NCI-H345 treated with DMSO at 0.1 percent for 48 hours (cell line): Measurements from ENCODE around the gene PLCXD1.
"Not testable (repeated sequence)": the region's sequence is repeated elsewhere in the genome, so short reads cannot be mapped to it uniquely, and the experiment has no call there.

ENCODE experiments used
- DNase-seq: peaks from one replicate; lab custom pipeline; 2025; ENCODE audit not compliant: unreplicated experiment; lab: John Stamatoyannopoulos, UW

The PLCXD1 gene

GRCh38 chrX:291411-291901, 10.3 kb downstream of the PLCXD1 start:
- DNase-seq: no peak

DNA sequence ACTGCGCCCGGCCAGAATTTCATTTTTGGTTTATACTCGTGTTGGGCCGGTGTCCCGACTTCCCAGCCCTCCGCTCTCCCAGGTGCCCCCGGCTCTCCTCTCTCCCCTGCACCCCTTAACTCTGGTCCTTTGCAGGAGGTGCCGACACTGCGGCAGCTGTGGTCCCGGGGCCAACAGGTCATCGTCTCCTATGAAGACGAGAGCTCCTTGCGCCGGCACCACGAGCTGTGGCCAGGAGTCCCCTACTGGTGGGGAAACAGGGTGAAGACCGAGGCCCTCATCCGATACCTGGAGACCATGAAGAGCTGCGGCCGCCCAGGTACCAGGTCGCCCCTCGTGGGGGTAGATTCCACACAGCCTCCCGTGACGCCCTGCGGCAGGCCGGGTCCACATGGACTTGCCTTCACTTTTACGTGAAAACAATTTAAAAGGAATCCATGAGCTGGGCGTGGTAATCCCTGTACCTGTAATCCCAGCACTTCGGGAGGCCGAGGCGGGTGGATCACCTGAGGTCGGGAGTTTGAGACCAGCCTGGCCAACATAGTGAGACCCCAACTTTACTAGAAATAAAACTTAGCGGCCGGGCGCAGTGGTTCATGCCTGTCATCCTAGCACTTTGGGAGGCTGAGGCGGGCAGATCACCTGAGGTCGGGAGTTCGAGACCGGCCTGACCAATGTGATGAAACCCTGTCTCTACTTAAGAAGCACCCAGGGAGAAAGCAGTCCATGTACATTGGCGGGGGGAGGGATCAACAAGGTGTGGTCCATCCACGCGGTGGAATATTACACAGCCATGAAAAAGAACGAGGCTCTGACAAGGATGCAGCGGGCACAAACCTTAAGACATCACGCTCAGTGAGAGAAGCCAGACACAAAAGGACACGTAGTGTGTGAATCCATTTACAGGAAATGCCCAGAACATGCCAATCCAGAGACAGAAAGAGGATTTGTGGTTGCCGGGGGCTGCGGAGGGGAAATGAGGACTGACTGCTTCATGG, 12.0 kb downstream of the PLCXD1 start:
- no peak for DNase-seq

DNA sequence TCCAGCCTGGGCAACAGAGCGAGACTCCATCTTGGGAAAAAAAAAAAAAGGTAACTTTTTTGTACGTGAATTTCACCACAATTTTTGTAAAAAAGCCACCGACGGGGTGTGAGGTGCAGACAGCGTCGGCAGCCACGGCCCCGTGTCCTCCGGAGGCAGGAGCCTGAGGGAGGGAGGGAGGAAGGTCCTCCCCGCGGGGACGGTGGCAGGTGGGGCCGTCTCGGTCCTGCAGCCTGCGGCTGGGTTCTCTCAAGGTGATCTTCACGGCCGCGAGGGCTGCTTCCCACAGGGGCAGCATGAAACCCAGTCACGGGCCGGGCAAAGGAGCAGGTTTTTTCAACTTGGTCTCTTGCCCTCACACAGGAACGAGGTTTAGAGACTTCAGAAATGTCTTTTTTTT, 14.0 kb downstream of the PLCXD1 start:
- no peak for DNase-seq

DNA sequence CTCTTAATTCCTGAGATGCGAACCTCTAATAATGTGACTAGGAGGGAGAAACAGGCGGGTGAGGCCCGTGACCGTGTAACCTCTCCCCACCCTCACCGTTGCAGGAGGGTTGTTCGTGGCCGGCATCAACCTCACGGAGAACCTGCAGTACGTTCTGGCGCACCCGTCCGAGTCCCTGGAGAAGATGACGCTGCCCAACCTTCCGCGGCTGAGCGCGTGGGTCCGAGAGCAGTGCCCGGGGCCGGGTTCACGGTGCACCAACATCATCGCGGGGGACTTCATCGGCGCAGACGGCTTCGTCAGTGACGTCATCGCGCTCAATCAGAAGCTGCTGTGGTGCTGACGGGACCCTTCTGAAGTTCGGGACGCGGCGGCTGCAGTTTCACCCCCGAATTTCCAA, 17.8 kb downstream of the PLCXD1 start:
- DNase-seq: no peak

GRCh38 chrX:300334-300733, 19.2 kb downstream of the PLCXD1 start:
- no peak for DNase-seq

DNA sequence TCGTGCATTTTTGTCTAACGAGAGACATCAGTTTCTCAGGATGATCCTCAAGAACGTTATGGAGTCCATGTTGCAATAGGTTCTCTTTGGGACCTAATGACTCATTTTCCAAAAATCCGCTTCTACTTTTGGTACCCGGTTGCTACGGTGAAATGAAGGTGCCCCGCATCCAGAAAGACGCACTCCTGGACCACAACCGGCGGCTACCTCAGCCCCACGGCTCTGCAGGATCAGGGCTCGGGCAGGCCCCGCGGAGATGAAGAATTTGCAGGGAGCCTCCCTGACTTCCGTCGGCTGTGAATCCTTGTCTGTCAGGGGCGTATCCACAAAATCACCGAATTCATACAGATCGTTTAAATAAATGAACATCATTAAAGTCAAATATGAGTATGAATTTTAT, 21.8 kb downstream of the PLCXD1 start:
- no peak for DNase-seq

DNA sequence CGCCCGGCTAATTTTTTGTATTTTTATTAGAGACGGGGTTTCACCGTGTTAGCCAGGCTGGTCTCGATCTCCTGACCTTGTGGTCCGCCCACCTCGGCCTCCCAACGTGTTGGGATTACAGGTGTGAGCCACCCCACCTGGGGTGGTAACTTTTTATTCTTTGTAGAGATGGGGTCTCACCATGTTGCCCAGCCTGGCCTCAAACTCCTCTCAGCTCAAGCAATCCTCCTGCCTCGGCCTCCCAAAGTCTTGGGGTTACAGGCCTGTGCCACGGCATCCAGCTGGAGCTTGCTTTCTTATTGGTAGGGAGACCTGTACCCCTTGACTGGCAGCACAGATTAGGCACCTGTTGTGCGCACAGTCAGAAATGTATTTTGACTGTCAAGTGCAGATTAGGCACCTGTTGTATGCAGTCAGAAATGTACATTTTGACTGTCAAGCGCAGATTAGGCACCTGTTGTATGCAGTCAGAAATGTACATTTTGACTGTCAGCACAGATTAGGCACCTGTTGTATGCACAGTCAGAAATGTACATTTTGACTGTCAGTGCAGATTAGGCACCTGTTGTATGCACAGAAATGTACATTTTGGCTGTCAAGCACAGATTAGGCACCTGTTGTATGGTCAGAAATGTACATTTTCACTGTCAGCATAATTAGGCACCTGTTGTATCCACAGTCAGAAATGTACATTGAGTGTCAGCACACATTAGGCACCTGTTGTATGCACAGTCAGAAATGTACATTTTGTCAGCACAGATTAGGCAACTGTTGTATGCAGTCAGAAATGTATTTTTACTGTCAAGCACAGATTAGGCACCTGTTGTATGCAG, 24.8 kb downstream of the PLCXD1 start:
- not testable (repeated sequence) for DNase-seq

DNA sequence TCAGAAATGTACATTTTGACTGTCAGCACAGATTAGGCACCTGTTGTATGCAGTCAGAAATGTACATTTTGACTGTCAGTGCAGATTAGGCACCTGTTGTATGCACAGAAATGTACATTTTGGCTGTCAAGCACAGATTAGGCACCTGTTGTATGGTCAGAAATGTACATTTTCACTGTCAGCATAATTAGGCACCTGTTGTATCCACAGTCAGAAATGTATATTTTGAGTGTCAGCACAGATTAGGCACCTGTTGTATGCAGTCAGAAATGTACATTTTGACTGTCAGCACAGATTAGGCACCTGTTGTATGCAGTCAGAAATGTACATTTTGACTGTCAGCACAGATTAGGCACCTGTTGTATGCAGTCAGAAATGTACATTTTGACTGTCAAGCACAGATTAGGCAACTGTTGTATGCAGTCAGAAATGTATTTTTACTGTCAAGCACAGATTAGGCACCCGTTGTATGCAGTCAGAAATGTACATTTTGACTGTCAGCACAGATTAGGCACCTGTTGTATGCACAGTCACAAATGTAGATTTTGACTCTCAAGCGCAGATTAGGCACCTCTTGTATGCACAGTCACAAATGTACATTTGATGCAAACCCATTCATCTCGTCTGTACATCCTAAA, 25.6 kb downstream of the PLCXD1 start:
- DNase-seq: not testable (repeated sequence)

- no peak for DNase-seq
Measured at GRCh38 chrX:307261-308111, 26.3 kb downstream of the PLCXD1 start.

DNA sequence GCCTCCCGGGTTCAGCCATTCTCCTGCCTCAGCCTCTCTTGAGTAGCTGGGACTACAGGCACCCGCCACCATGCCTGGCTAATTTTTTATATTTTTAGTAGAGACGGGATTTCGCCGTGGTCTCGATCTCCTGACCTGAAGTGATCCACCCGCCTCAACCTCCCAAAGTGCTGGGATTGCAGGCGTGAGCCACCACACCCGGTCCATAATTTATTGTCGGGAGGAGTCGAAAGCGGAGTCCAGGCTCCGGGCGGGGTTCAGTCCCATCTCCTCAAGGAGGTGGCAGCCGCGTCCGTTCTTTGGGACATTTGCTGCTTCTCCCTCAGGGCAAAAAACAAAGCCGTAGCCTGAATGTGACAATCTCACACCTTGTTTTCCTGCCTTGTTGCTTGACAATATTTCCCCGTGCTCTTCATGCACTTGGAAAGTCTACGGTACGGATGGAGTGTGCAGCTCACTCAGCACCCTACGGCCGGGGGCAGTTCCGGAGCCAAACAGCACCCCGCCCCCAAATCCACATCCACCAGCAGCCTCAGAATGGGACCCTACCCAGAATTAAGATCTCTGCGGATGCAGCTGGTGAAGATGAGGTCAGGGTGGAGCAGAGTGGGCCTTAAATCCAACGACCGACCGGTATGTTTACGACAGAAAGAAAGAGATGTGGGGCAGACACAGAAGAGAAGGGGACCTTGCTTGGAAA, 27.8 kb downstream of the PLCXD1 start:
- DNase-seq: no peak

GRCh38 chrX:310621-311155, 29.5 kb downstream of the PLCXD1 start:
- DNase-seq: no peak

DNA sequence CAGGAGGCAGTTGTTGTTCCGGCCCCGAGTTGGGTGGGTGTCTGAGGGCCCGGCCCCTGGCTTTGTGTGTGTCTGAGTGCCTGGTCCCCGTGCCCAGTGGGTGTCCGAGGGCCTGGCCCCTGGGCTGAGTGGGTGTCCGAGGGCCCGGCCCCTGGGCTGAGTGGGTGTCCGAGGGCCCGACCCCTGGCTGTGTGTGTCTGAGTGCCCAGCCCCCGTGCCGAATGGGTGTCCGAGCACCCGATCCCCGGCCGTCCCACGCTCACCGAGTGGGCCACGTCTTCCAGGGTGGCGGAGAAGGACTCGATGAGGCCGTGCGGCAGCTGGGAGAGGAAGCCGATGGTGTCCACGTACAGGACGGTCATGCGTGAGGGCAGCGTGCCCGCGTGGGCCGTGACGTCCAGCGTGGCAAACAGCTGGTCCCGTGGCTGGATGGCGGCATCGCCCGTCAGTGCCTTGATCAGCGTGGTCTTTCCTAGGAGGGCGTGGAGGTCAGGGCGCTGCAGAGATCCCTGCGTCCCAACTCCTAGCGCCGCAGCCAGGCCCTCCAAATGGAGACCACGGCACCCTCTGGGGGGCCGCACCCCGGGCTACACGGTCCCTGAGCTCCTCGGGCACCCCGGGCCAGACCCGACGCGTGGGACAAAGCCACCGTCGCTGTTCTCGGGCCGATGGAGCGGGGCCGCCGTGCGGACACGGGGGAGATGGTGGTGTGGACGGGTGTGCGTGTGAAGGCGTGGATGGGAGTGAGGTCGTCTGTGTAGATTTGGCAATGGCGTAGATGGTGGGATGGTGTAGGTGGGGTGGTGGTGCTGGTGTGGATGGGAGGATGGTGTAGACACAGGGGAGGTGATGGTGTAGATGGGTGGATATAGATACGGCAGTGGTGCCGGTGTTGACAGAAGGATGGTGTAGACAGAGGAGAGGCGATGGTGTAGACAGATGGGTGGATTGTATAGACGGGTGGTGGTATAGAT, 30.3 kb downstream of the PLCXD1 start:
- DNase-seq: no peak

GRCh38 chrX:312621-313331, 31.6 kb downstream of the PLCXD1 start:
- DNase-seq: no peak

DNA sequence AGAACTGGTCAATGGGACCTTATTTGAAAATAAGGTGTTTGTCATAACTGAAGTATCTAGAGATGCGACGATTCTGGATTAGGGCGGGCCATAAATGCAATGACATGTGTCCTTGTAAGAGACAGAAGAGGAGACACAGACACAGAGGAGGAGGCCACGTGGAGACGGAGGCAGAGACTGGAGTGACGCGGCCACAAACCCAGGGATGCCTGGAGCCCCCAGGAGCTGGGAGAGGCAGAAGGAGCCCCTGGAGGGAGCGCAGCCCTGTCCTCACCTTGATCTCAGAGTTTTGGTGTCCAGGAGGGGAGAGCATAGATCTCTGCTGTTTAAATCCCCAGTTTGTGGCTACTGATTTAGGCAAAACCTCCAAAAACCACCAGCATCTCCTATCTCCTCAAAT, 32.4 kb downstream of the PLCXD1 start:
- DNase-seq: no peak

- no peak for DNase-seq
Measured at GRCh38 chrX:314049-314448, 32.9 kb downstream of the PLCXD1 start.

GRCh38 chrX:314781-315595, 33.8 kb downstream of the PLCXD1 start:
- no peak for DNase-seq
